ACC112 (cell line): Measurements from ENCODE around the gene ACSL6.

ENCODE experiments used
- H2AFZ ChIP-seq: fragments of 200-600 bp; sonication (generic); one replicate; pipeline ENCODE4 v1.6.0; 2017; ENCODE audit warnings: antibody characterized with exemption, low read length; ENCODE audit not compliant: unreplicated experiment
- H3K27ac ChIP-seq: fragments of 200-600 bp; sonication (generic); 2 replicates; pipeline ENCODE4 v1.5.1; 2014; ENCODE audit warnings: low read depth, mild to moderate bottlenecking, antibody characterized with exemption, low read length, moderate library complexity
- H3K27me3 ChIP-seq: fragments of 200-600 bp; sonication (generic); 2 replicates; pipeline ENCODE4 v1.6.1; 2014; ENCODE audit warnings: mild to moderate bottlenecking, antibody characterized with exemption, low read length, moderate library complexity, mixed read lengths; ENCODE audit not compliant: insufficient read depth
- H3K36me3 ChIP-seq: fragments of 200-600 bp; sonication (generic); 2 replicates; pipeline ENCODE4 v1.6.1; 2016; ENCODE audit warnings: mild to moderate bottlenecking, antibody characterized with exemption, low read length, moderate library complexity, mixed read lengths; ENCODE audit not compliant: insufficient read depth
- H3K4me1 ChIP-seq: fragments of 200-600 bp; sonication (generic); one replicate; pipeline ENCODE4 v1.6.1; 2016; ENCODE audit warnings: low read length, mixed read lengths; ENCODE audit not compliant: insufficient read depth, unreplicated experiment, control insufficient read depth
- H3K4me3 ChIP-seq: fragments of 200-600 bp; sonication (generic); 2 replicates; pipeline ENCODE4 v1.5.1; 2014; ENCODE audit warnings: mild to moderate bottlenecking, low read depth, low read length
- H3K79me2 ChIP-seq: fragments of 200-600 bp; sonication (generic); one replicate; pipeline ENCODE4 v1.6.0; 2016; ENCODE audit warnings: low read length; ENCODE audit not compliant: control insufficient read depth, unreplicated experiment, insufficient read depth

ACSL6 gene

GRCh38 chr5:132023258-132024116, 12.0 kb upstream of the ACSL6 start:
- Histone ChIP-seq H3K4me3 (no peak overlapping the region), H2AFZ (no peak overlapping the region), H3K36me3 (no peaks in the 10 kb centered on the region), H3K4me1 (no peaks in the 10 kb centered on the region), H3K79me2 (no peaks in the 10 kb centered on the region), H3K27me3 (peaks cover 56% of the 10 kb centered on the region), H3K27ac (no peak overlapping the region)

GRCh38 chr5:132022737-132023136, 11.3 kb upstream of the ACSL6 start:
- Histone ChIP-seq H3K36me3 (no peaks in the 10 kb centered on the region), H3K4me3 (no peak overlapping the region), H3K27ac (no peak overlapping the region), H3K27me3 (peaks cover 60% of the 10 kb centered on the region), H2AFZ (no peak overlapping the region), H3K79me2 (no peaks in the 10 kb centered on the region), H3K4me1 (no peaks in the 10 kb centered on the region)

- no peak overlapping the region for H3K27ac ChIP-seq
- H2AFZ ChIP-seq, result no peak overlapping the region
- no peak overlapping the region for H3K4me3 ChIP-seq
- no peaks in the 10 kb centered on the region for H3K36me3 ChIP-seq
- peaks cover 70% of the 10 kb centered on the region for H3K27me3 ChIP-seq
- H3K79me2 ChIP-seq, result no peaks in the 10 kb centered on the region
- H3K4me1 ChIP-seq, result no peaks in the 10 kb centered on the region
Observed at GRCh38 chr5:132021654-132022053, 10.2 kb upstream of the ACSL6 start.

GRCh38 chr5:132020568-132021339, 9.3 kb upstream of the ACSL6 start:
- Histone ChIP-seq H3K4me3 (no peak overlapping the region), H2AFZ (no peak overlapping the region), H3K27ac (no peak overlapping the region), H3K4me1 (no peaks in the 10 kb centered on the region), H3K27me3 (peaks cover 76% of the 10 kb centered on the region), H3K79me2 (no peaks in the 10 kb centered on the region), H3K36me3 (no peaks in the 10 kb centered on the region)

- no peak overlapping the region for H3K27ac ChIP-seq
- peaks cover 76% of the 10 kb centered on the region for H3K27me3 ChIP-seq
- H3K79me2 ChIP-seq, result no peaks in the 10 kb centered on the region
- H3K4me1 ChIP-seq, result no peaks in the 10 kb centered on the region
- H3K4me3 ChIP-seq, result no peak overlapping the region
- no peaks in the 10 kb centered on the region for H3K36me3 ChIP-seq
- H2AFZ ChIP-seq, result no peak overlapping the region
Observed at GRCh38 chr5:132019857-132020555, 8.5 kb upstream of the ACSL6 start.

- Histone ChIP-seq H3K79me2 (no peaks in the 10 kb centered on the region), H3K27me3 (peaks cover 76% of the 10 kb centered on the region), H3K36me3 (no peaks in the 10 kb centered on the region), H3K27ac (no peak overlapping the region), H2AFZ (no peak overlapping the region), H3K4me1 (no peaks in the 10 kb centered on the region), H3K4me3 (no peak overlapping the region)
Observed at GRCh38 chr5:132019337-132019736, 7.9 kb upstream of the ACSL6 start.

GRCh38 chr5:132017738-132018625, 6.5 kb upstream of the ACSL6 start:
- no peak overlapping the region for H3K4me3 ChIP-seq
- peaks cover 87% of the 10 kb centered on the region for H3K27me3 ChIP-seq
- no peaks in the 10 kb centered on the region for H3K36me3 ChIP-seq
- no peaks in the 10 kb centered on the region for H3K4me1 ChIP-seq
- no peak overlapping the region for H2AFZ ChIP-seq
- no peak overlapping the region for H3K27ac ChIP-seq
- H3K79me2 ChIP-seq, result no peaks in the 10 kb centered on the region

GRCh38 chr5:132017316-132017715, 5.9 kb upstream of the ACSL6 start:
- Histone ChIP-seq H3K27me3 (peaks cover 92% of the 10 kb centered on the region), H3K27ac (no peak overlapping the region), H3K79me2 (no peaks in the 10 kb centered on the region), H3K36me3 (no peaks in the 10 kb centered on the region), H2AFZ (no peak overlapping the region), H3K4me3 (no peak overlapping the region), H3K4me1 (no peaks in the 10 kb centered on the region)

GRCh38 chr5:132016721-132017250, 5.3 kb upstream of the ACSL6 start:
- peaks cover 92% of the 10 kb centered on the region for H3K27me3 ChIP-seq

GRCh38 chr5:132013711-132014110, 2.3 kb upstream of the ACSL6 start:
- Histone ChIP-seq H3K4me1 (no peaks in the 10 kb centered on the region), H3K27ac (no peak overlapping the region), H3K36me3 (no peaks in the 10 kb centered on the region), H3K27me3 (peaks cover 99% of the 10 kb centered on the region), H3K79me2 (no peaks in the 10 kb centered on the region), H3K4me3 (no peak overlapping the region), H2AFZ (no peak overlapping the region)

More at GRCh38 chr5:132016721-132017250, 5.3 kb upstream of the ACSL6 start:
- H3K4me1 ChIP-seq, result no peaks in the 10 kb centered on the region
- H3K4me3 ChIP-seq, result no peak overlapping the region
- H3K36me3 ChIP-seq, result no peaks in the 10 kb centered on the region
- no peak overlapping the region for H3K27ac ChIP-seq
- no peaks in the 10 kb centered on the region for H3K79me2 ChIP-seq
- H2AFZ ChIP-seq, result no peak overlapping the region
